HG03045 (cell line): Measurements from ENCODE around the gene CHCHD3.

ENCODE experiments used
- ATAC-seq: cut with Tn5 transposase; IDR thresholded peaks from one replicate; pipeline ENCODE4 v1.9.1; 2021; ENCODE audit warnings: mild to moderate bottlenecking, moderate library complexity; ENCODE audit not compliant: unreplicated experiment

The CHCHD3 gene

DNA sequence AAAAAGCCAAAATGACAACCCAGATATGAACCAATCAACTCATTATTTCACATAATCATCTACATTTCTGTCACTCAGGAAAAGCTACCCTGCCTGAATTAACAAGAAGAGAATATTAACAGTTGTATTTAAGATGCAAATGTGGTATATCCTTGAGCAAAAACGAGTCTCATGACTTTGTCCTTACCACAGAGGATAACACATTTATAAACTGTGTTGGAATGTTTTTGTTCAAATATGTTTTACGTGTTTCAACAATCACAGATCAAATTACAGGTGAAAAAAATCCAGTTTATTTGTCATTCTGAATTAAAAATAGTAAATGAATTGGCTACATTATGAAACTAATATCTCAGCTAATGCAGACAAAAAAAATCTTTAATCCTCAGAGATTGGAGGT lies 34.6 kb downstream of the CHCHD3 start:
- ATAC-seq = no peak

GRCh38 chr7:133044722-133045473 lies 37.0 kb downstream of the CHCHD3 start:
- no peak for ATAC-seq

DNA sequence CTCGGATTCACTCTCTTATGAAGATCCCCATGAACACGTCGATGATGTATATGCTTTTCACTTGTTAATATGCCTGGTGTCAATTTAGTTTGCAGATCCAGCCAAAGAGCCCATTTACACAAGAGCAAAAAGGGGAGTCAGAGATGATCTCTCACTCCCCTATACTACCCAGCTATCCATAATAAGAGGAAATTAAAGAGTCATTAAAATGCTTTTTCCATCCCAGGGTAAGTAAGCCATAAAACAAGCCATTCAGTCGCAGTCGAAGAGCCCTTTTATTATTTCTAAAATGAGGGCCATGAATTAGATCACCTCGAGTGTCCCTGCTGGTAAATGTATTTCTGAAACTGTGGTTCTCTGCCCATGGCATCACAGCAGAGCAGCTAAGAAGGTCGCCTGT lies 41.2 kb downstream of the CHCHD3 start:
- ATAC-seq = no peak

DNA sequence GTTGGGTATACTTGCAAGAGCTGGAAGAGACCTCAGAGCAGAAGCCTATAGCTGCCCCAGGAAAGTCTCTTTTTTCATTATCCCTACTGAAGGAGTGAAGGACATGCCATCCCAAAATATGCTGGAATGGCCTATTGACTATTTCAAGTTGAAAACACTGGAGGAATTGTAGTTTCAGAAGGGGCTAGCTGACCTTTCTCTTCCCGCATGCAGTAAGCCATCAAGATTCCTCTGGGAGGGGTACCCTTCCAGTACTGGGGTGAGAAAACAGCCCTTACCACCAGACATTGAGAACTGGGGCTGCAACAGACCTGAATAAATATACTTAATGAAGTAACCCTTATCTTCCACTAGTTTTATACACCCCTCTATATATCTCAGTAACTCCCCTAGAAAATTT lies 41.7 kb downstream of the CHCHD3 start:
- no peak for ATAC-seq

- no peak for ATAC-seq
Measured at GRCh38 chr7:133039614-133040013, 42.3 kb downstream of the CHCHD3 start.

GRCh38 chr7:133036289-133036688 lies 45.6 kb downstream of the CHCHD3 start:
- no peak for ATAC-seq

DNA sequence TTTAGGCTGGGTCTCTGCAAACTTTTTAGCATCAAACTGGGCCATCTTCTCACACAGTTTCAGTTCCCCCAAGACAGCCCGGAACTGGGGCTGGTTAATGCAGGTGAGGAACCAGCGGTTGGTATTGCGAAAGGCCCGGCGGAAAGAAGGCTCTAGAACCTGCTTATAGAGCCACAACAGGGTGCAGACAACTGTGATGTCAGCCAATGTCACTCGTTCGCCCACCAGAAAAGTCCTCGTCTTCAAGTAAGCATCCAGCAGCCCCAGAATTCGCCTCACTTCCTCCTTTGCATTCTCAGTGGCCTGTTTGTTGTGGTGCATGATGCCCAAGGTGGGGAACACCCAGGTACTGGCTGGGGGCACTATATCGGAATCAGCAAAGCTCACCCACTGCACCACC lies 46.6 kb downstream of the CHCHD3 start:
- peak; percentile 76 for ATAC-seq

DNA sequence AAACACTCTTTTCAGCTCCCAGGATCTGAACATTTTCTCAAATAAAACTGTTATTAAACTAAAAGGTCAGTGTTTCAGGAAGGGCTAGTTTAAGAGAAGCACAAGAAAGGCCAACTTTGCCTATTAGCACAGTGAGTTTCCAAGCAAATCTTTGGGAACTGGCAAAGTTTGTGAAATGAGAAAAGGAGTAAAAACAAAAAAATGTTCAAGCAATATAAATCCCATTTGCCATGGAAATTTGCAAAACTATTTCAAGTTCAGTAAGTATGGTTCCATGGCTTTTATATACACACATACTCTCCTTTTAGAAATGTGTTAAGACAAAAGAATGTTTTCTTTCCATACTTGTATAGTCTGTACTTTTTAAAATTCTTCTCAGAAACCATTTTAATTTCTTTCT lies 51.5 kb downstream of the CHCHD3 start:
- ATAC-seq = no peak

GRCh38 chr7:133029463-133029862 lies 52.4 kb downstream of the CHCHD3 start:
- ATAC-seq = no peak

DNA sequence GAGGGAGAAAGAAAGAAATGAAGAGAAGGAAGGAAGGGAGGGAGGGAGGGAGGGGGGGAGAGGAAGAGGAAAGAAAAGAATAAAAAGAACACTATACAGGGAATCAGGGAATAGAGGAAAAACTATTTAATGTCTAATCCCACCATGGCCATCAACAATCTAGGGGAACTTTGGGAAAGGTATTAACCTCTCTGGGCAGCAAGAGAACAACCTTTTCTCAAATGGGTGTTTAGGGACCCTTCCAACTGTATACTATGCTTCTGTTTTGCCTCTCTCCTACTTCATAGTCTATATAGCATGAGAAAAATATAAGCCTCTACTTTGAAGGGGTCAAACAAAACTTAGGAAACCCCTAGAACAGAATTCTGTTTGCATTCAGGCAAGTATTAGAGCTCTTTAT lies 54.5 kb downstream of the CHCHD3 start:
- ATAC-seq = no peak

GRCh38 chr7:133026210-133026859 lies 55.6 kb downstream of the CHCHD3 start:
- no peak for ATAC-seq

DNA sequence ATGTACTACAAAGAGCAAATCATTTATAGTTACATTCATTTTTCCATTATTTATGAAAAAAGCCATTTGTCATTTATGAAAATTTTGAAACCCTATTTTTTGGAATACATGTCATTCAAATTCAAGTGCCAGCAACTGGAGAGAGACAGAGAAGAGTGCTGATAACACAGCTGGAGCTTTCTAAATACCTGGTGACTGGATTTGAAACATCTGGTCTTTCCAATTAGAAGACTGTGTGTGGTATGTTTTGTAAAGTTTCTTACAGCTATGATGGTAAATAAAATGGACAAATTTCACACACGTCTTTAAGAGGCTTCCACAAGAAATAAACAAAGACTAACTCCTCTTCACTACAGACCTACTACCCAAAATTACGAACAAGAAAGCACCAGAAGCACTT lies 56.8 kb downstream of the CHCHD3 start:
- no peak for ATAC-seq

DNA sequence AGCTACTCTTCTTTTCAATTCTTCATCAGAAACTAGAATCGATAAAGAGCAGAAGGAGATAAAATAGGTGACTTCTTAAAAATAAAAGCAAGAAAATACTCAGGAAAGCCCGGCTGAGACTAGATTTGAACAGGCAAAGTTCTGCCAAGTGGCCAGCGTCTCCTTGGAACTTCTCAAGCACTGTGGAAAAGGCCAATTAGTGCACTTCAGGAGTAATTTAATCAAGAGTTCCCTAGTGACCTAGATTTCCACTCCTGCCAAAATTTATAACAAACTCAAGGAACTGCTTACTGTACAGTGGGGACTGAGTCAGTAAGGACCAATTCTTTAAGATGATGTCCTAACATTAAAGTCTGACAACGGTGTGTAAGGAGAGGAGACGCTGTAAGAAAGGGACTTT lies 57.3 kb downstream of the CHCHD3 start:
- no peak for ATAC-seq

DNA sequence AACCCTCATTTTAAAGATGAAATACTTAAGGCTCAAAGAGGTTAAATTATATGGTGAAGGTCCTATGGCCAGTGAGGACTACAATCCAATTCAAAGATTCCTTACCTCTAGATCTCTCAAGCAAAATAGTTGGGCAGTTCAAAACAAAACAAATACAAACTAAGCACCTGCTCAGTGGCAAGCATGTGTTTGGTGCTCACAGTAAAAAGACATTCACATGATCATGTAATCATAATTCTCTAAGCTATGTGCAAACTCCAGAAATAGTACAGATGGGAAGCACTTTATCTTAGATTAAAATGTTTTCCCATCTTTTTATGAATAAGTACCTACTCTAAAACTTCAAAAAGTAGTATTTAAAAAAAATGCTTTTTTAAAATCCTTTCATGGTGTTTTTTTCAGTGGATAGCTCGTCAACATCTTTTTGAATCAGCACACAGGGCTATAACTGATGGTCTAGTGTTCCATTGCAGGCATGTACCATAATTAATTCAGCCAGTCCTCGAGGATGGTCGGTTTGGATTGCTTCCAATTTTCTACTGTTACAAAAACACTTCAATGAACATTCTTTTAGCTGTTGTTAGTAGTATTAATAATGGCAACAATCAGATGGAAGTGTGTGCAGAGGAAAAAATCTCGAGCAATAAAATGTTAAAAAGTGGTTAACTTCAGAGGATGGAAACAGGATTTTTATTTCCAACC lies 58.4 kb downstream of the CHCHD3 start:
- ATAC-seq = no peak

DNA sequence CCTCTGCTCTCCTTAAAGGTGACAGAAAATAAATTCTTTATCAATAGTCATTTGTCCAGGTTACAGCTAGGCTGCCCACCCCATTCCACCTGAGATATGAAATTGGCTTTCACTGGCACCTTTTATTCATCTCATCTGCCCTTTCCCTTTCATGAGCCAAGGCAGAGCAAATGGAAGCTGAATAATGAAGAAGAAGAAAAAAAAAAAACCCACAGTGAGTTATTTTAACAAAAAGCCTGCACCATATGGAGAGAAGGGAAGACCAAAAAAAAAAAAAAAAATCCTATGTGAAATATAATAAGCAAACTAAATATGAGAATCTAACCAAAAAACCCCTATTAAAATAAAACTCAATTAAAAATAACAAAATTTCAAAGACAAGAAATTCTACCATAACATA lies 59.2 kb downstream of the CHCHD3 start:
- ATAC-seq = no peak

- no peak for ATAC-seq
Measured at GRCh38 chr7:133021196-133021595, 60.7 kb downstream of the CHCHD3 start.

GRCh38 chr7:133020496-133020895 lies 61.4 kb downstream of the CHCHD3 start:
- no peak for ATAC-seq

DNA sequence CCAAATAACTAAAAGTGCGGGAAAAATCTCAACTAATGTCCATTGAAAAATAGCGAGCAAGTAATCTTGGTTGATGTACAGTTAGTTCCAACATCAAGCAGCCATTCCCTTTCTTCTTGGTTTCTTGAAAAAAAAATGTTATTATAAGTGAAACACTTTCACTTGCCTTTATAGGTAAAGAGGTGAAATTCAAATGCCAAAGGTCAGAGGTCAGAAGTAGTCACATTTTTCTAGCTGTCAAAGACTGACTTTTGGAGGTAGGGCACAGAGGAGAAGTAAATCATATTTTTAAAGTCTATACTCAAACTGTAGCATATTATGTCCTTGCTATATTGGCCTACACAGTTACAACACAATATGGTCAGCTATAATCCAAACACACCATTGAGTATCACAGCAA lies 62.3 kb downstream of the CHCHD3 start:
- no peak for ATAC-seq

GRCh38 chr7:133016604-133017003 lies 65.3 kb downstream of the CHCHD3 start:
- ATAC-seq = no peak

DNA sequence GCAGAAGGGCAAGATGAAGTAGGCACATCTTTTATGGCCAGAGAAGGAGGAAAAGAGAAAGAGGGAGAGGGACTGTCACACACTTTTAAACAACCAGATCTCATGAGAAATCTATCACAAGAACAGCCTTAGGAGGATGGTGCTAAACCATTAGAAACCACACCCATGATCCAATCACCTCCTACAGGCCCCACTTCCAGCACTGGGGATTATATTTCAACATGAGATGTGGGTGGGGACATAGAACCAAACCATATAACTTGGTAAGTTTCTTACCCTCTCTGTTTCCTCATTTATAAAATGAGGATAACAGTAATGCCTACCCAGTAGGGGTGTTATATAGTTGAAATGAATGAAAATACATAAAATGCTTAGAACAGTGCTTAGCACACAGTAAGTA lies 66.0 kb downstream of the CHCHD3 start:
- ATAC-seq = no peak

GRCh38 chr7:133011746-133012145 lies 70.1 kb downstream of the CHCHD3 start:
- no peak for ATAC-seq
